SK-N-SH (cell line): ENCODE results near the gene EVX1. TPM values are rescaled to one million over a fixed set of nuclear protein-coding genes. Genes with fewer than 3 reads are reported as not detected.

Source experiments
- CTCF ChIA-PET: fragments of 300-600, 350-600 bp; formaldehyde crosslinking; extraction: SDS; loops from one replicate; lab custom pipeline; 2021; lab: Yijun Ruan, JAX
- POLR2A ChIA-PET: fragments of 350-600 bp; sonication (Branson Sonifier 250); formaldehyde crosslinking; extraction: SDS; loops from one replicate; lab custom pipeline; 2020; ENCODE audit warnings: antibody characterized with exemption, inconsistent platforms; lab: Yijun Ruan, JAX
- DNase-seq: peaks from one replicate; pipeline ENCODE4 v3.0.0; 2012
- H2AFZ ChIP-seq: fragments of 200-600 bp; sonication (generic); 2 replicates; pipeline ENCODE4 v1.8.1; 2016; ENCODE audit warnings: antibody characterized with exemption, mild to moderate bottlenecking, low read depth
- H3F3A ChIP-seq: fragments of 200-600 bp; sonication (generic); replicated peaks from 2 replicates; pipeline ENCODE3; 2016; ENCODE audit warnings: antibody characterized with exemption, mild to moderate bottlenecking; ENCODE audit not compliant: insufficient read depth
- H3K27ac ChIP-seq, 2 experiments: fragments of 200-500 bp in 1 of 2; fragments of 200-600 bp in 1 of 2; sonication (Bioruptor generic) in 1 of 2; sonication (generic), shearing (Covaris generic) in 1 of 2; 2 replicates each; pipeline versions ENCODE4 v1.5.1 to v1.6.1; 2014 to 2016; ENCODE audit warnings: low read depth in 2 of 2, inconsistent platforms in 1 of 2, low read length in 1 of 2, mild to moderate bottlenecking in 1 of 2, mixed read lengths in 1 of 2
- H3K27me3 ChIP-seq: fragments of 200-600 bp; sonication (generic), shearing (Covaris generic); 2 replicates; pipeline ENCODE4 v1.6.1; 2016; ENCODE audit warnings: mixed run types; ENCODE audit not compliant: insufficient read depth
- H3K36me3 ChIP-seq, 2 experiments: fragments of 200-500 bp in 1 of 2; fragments of 200-600 bp in 1 of 2; sonication (Bioruptor generic) in 1 of 2; sonication (generic) in 1 of 2; replicated peaks in 1 of 2; 2 replicates each; pipeline versions ENCODE3 to v1.5.1; 2014 to 2016; ENCODE audit warnings: low read length in 1 of 2, mild to moderate bottlenecking in 1 of 2; ENCODE audit not compliant: insufficient read depth in 2 of 2, control insufficient read depth in 1 of 2
- H3K4me1 ChIP-seq, 2 experiments: fragments of 200-500 bp in 1 of 2; fragments of 200-600 bp in 1 of 2; sonication (Bioruptor generic) in 1 of 2; sonication (generic), shearing (Covaris generic) in 1 of 2; 2 replicates each; pipeline versions ENCODE4 v1.5.1 to v1.6.1; 2014 to 2016; ENCODE audit warnings: low read depth in 1 of 2, low read length in 1 of 2, mixed run types in 1 of 2; ENCODE audit not compliant: insufficient read depth in 2 of 2, control insufficient read depth in 1 of 2
- H3K4me2 ChIP-seq: fragments of 200-600 bp; sonication (generic), shearing (Covaris generic); 2 replicates; pipeline ENCODE4 v1.6.1; 2017; ENCODE audit warnings: mixed run types
- H3K4me3 ChIP-seq, 2 experiments: fragments of 200-500 bp in 1 of 2; fragments of 200-600 bp in 1 of 2; sonication (Bioruptor generic) in 1 of 2; sonication (generic), shearing (Covaris generic) in 1 of 2; 2 replicates each; pipeline versions ENCODE4 v1.5.1 to v1.8.1; 2014 to 2016; ENCODE audit warnings: low read depth in 2 of 2, inconsistent platforms in 1 of 2, low read length in 1 of 2, mild to moderate bottlenecking in 1 of 2, mixed read lengths in 1 of 2, moderate library complexity in 1 of 2
- H3K79me2 ChIP-seq: fragments of 200-600 bp; sonication (generic); 2 replicates; pipeline ENCODE4 v1.8.1; 2017; ENCODE audit warnings: mild to moderate bottlenecking; ENCODE audit not compliant: insufficient read depth
- H3K9ac ChIP-seq: fragments of 200-600 bp; sonication (generic); 2 replicates; pipeline ENCODE4 v1.6.1; 2017; ENCODE audit warnings: mixed run types
- H3K9me2 ChIP-seq: fragments of 200-600 bp; sonication (generic); 2 replicates; pipeline ENCODE4 v1.6.1; 2017; ENCODE audit warnings: mixed run types
- H3K9me3 ChIP-seq: fragments of 200-600 bp; sonication (generic); 2 replicates; pipeline ENCODE4 v1.6.1; 2017; ENCODE audit warnings: mixed run types, mild to moderate bottlenecking, moderate library complexity
- H4K20me1 ChIP-seq: fragments of 200-600 bp; sonication (generic); 2 replicates; pipeline ENCODE4 v1.6.1; 2017; ENCODE audit warnings: mild to moderate bottlenecking, mixed run types; ENCODE audit not compliant: insufficient read depth
- CHD2 ChIP-seq: fragments of 150-350 bp; IDR thresholded peaks from 2 replicates; pipeline ENCODE4 v1.6.1; 2018; ENCODE audit warnings: low read length; ENCODE audit not compliant: partially characterized antibody
- EZH2phosphoT487 ChIP-seq: fragments of 200-600 bp; sonication (generic); IDR thresholded peaks from 2 replicates; pipeline ENCODE4 v1.6.1; 2017; ENCODE audit warnings: low read depth, mixed run types, mild to moderate bottlenecking, antibody characterized with exemption, moderate library complexity, borderline replicate concordance
- GABPA ChIP-seq: IDR thresholded peaks from 2 replicates; pipeline ENCODE4 v1.4.0; 2012; ENCODE audit warnings: low read depth, mild to moderate bottlenecking
- JUND ChIP-seq: IDR thresholded peaks from 2 replicates; pipeline ENCODE4 v1.4.0; 2012
- MXI1 ChIP-seq: IDR thresholded peaks from 2 replicates; pipeline ENCODE4 v1.6.1; 2012; ENCODE audit warnings: mild to moderate bottlenecking, low read depth, low read length, improper control_type of control experiment
- NRF1 ChIP-seq: IDR thresholded peaks from 2 replicates; pipeline ENCODE4 v1.6.1; 2012; ENCODE audit warnings: low read depth, mild to moderate bottlenecking, low read length
- POLR2AphosphoS5 ChIP-seq: IDR thresholded peaks from 2 replicates; pipeline ENCODE4 v1.6.1; 2012; ENCODE audit warnings: low read depth, low read length
- RAD21 ChIP-seq: IDR thresholded peaks from 2 replicates; pipeline ENCODE4 v1.6.1; 2012; ENCODE audit warnings: mild to moderate bottlenecking, low read length
- RCOR1 ChIP-seq: fragments of 150-350 bp; IDR thresholded peaks from 2 replicates; pipeline ENCODE4 v1.6.1; 2017; ENCODE audit warnings: antibody characterized with exemption, low read length
- RFX5 ChIP-seq: IDR thresholded peaks from 2 replicates; pipeline ENCODE4 v1.6.1; 2012; ENCODE audit warnings: mild to moderate bottlenecking, improper control_type of control experiment, low read length
- SMC3 ChIP-seq: IDR thresholded peaks from 2 replicates; pipeline ENCODE4 v1.6.1; 2012; ENCODE audit warnings: low read depth, low read length, improper control_type of control experiment
- TCF12 ChIP-seq: IDR thresholded peaks from 2 replicates; pipeline ENCODE4 v1.4.0; 2012
- TEAD4 ChIP-seq: IDR thresholded peaks from 2 replicates; pipeline ENCODE4 v1.4.0; 2012; ENCODE audit warnings: mild to moderate bottlenecking, borderline replicate concordance; ENCODE audit not compliant: insufficient read depth
- WGBS: methylation state at CpG from one replicate; pipeline ENCODE4 v1.1.6; 2017; ENCODE audit warnings: low lambda C conversion rate; 5-methylcytosine and 5-hydroxymethylcytosine counted together
- polyA plus RNA-seq, 3 experiments: library from polyadenylated mRNA; depleted of rRNA; stranded (reverse); fragments of >200 nt; gene quantifications; 2 replicates each; pipeline ENCODE4 v1.2.3, GENCODE V29; 2012
- TF ChIP-seq, protein P1 (sequence below): fragments of 150-350 bp; IDR thresholded peaks from 2 replicates; pipeline ENCODE4 v1.6.1; 2016; ENCODE audit warnings: mild to moderate bottlenecking, low read depth, low read length
- TF ChIP-seq, protein P2 (sequence below): IDR thresholded peaks from 2 replicates; pipeline ENCODE4 v1.4.0; 2012; ENCODE audit warnings: low read depth, borderline replicate concordance
- TF ChIP-seq, protein P3 (sequence below): IDR thresholded peaks from 2 replicates; pipeline ENCODE4; 2012
- TF ChIP-seq, protein P4 (sequence below): fragments of 150-350 bp; IDR thresholded peaks from 2 replicates; pipeline ENCODE4 v1.6.1; 2017; ENCODE audit warnings: antibody characterized with exemption, low read length, low read depth, borderline replicate concordance

Gene EVX1
- polyA plus RNA-seq, 1 of the 3 experiments (the other 2 are of a cell fraction), result not detected

DNA sequence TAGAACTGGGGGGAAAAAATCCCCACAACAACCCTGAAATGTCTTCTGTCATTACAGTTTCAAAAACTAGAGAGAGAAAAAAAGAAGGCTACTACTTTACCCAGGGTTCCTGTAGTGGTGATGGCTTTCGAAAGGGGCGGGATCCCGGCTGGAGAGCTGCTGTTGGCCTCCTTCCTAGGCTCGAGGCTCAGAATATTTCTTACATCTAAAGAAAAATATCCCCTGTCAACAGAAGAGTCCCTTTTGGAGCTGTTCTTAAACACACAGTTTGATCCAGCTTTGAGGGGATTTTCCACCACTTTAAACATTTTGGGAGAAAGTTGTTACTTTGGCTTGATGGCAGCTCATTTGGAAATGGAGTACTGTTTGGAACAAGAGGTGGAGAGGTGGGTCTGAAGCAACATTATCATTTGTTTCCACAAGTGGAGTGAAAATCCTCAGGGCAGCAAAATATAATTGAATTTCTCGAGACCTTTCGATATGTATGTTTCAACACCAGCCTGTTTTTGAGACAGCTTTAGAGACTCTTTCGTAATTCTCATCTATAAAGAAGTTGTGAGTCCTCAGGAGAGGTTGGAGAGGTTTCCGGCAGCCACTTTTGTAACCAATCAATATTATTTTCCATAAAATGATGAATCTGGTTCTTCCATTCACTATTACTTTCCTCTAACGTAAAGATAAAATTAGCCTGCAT is 47.8 kb upstream of the EVX1 start:
- WGBS, result 13% methylated on average over 9 of the region's 9 CpGs
- POLR2A ChIA-PET, result no interaction called here
- Histone ChIP-seq H3K4me1 (peaks cover 0 to 4% of the 10 kb centered on the region in 2 experiments; a peak in 1 of 4 replicates), H4K20me1 (peaks cover 5% of the 10 kb centered on the region; the same call in 1 of the 2 replicates), H3K27me3 (peaks cover 84% of the 10 kb centered on the region), H3K27ac (no peak overlapping the region), H3K9ac (no peak overlapping the region), H3K36me3 (no peaks in the 10 kb centered on the region), H3K9me2 (no peaks in the 10 kb centered on the region), H3K9me3 (no peaks in the 10 kb centered on the region), H3K79me2 (no peaks in the 10 kb centered on the region), H3K4me3 (no peak overlapping the region), H3K4me2 (no peak overlapping the region), H2AFZ (no peak overlapping the region), H3F3A (peaks cover 8% of the 10 kb centered on the region)
- CTCF ChIA-PET, result interaction anchor here (0.7 to 10.7 kb wide), 26 partner anchors 8 to 902 kb away, joined by 3 to 84 read pairs (median 7); partner anchors contain the start of genes HOXA11 and HOXA5
- TF ChIP-seq, protein P1, sequence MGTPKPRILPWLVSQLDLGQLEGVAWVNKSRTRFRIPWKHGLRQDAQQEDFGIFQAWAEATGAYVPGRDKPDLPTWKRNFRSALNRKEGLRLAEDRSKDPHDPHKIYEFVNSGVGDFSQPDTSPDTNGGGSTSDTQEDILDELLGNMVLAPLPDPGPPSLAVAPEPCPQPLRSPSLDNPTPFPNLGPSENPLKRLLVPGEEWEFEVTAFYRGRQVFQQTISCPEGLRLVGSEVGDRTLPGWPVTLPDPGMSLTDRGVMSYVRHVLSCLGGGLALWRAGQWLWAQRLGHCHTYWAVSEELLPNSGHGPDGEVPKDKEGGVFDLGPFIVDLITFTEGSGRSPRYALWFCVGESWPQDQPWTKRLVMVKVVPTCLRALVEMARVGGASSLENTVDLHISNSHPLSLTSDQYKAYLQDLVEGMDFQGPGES, result no peak
- TF ChIP-seq EZH2phosphoT487, result no peak
- TF ChIP-seq, protein P2, sequence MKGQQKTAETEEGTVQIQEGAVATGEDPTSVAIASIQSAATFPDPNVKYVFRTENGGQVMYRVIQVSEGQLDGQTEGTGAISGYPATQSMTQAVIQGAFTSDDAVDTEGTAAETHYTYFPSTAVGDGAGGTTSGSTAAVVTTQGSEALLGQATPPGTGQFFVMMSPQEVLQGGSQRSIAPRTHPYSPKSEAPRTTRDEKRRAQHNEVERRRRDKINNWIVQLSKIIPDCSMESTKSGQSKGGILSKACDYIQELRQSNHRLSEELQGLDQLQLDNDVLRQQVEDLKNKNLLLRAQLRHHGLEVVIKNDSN, result no peak
- no peak for TF ChIP-seq RAD21
- no peak for TF ChIP-seq POLR2AphosphoS5
- no peak for TF ChIP-seq SMC3
- TF ChIP-seq GABPA, result no peak
- TF ChIP-seq, protein P3, sequence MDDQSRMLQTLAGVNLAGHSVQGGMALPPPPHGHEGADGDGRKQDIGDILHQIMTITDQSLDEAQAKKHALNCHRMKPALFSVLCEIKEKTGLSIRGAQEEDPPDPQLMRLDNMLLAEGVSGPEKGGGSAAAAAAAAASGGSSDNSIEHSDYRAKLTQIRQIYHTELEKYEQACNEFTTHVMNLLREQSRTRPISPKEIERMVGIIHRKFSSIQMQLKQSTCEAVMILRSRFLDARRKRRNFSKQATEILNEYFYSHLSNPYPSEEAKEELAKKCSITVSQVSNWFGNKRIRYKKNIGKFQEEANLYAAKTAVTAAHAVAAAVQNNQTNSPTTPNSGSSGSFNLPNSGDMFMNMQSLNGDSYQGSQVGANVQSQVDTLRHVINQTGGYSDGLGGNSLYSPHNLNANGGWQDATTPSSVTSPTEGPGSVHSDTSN, result no peak
- no peak for TF ChIP-seq MXI1
- no peak for TF ChIP-seq CHD2
- TF ChIP-seq TEAD4, result no peak
- no peak for TF ChIP-seq RFX5
- TF ChIP-seq TCF12, result no peak
- TF ChIP-seq RCOR1, result no peak
- no peak for TF ChIP-seq JUND
- TF ChIP-seq NRF1, result no peak
- TF ChIP-seq, protein P4, sequence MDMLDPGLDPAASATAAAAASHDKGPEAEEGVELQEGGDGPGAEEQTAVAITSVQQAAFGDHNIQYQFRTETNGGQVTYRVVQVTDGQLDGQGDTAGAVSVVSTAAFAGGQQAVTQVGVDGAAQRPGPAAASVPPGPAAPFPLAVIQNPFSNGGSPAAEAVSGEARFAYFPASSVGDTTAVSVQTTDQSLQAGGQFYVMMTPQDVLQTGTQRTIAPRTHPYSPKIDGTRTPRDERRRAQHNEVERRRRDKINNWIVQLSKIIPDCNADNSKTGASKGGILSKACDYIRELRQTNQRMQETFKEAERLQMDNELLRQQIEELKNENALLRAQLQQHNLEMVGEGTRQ, result no peak
- no peak for DNase-seq
